CD4-positive, alpha-beta T cell (primary cell): ENCODE measurements around the gene PTPN9. TPM values are rescaled to one million over a fixed set of nuclear protein-coding genes. Genes with fewer than 3 reads are reported as not detected.

ENCODE experiments used
- ATAC-seq: fragments of 200-7000 bp; cut with Tn5 transposase; one replicate; pipeline ENCODE4 v1.10.0; 2022; ENCODE audit warnings: mild to moderate bottlenecking; ENCODE audit not compliant: poor library complexity
- CTCF ChIA-PET: fragments of 350-600 bp; sonication (Branson Sonifier 250); formaldehyde crosslinking; loops from one replicate; lab custom pipeline; 2021; ENCODE audit warnings: antibody characterized with exemption, inconsistent platforms; lab: Charles Lee
- POLR2A ChIA-PET: fragments of 350-600 bp; sonication (Branson Sonifier 250); formaldehyde crosslinking; loops from one replicate; lab custom pipeline; 2021; ENCODE audit warnings: antibody characterized with exemption, inconsistent platforms; lab: Charles Lee
- DNase-seq, 14 experiments: peaks; one replicate each; pipeline ENCODE4 v3.0.0-alpha.2; 2013 to 2020; ENCODE audit warnings: mixed read lengths in 2 of 14
- H3K27ac ChIP-seq, 2 donors: one replicate each; pipeline versions ENCODE4 v1.5.1 to v1.7.0; 2013; ENCODE audit warnings: low read length in 2 of 2, low read depth in 1 of 2, mild to moderate bottlenecking in 1 of 2
- H3K27me3 ChIP-seq, 2 experiments: 1 replicate in 1 of 2; 2 replicates in 1 of 2; pipeline versions ENCODE4 v1.6.1 to v1.7.0; 2013; ENCODE audit warnings: low read length in 2 of 2, control low read depth in 1 of 2, mild to moderate bottlenecking in 1 of 2, moderate library complexity in 1 of 2; ENCODE audit not compliant: insufficient read depth in 2 of 2, control insufficient read depth in 1 of 2
- H3K36me3 ChIP-seq: one replicate; pipeline ENCODE4 v1.6.1; 2013; ENCODE audit warnings: low read length, control low read depth; ENCODE audit not compliant: insufficient read depth
- H3K4me1 ChIP-seq: one replicate; pipeline ENCODE4 v1.6.1; 2013; ENCODE audit warnings: low read length, control low read depth; ENCODE audit not compliant: insufficient read depth
- H3K4me3 ChIP-seq: one replicate; pipeline ENCODE4 v1.5.1; 2013; ENCODE audit warnings: mild to moderate bottlenecking, low read length, moderate library complexity
- H3K9me3 ChIP-seq, 2 experiments: 1 replicate in 1 of 2; 2 replicates in 1 of 2; pipeline versions ENCODE4 v1.6.1 to v1.7.0; 2013; ENCODE audit warnings: low read length in 2 of 2, mild to moderate bottlenecking in 2 of 2, control low read depth in 1 of 2, moderate library complexity in 1 of 2; ENCODE audit not compliant: control insufficient read depth in 1 of 2, insufficient read depth in 1 of 2
- H3K27ac Mint-ChIP-seq: one replicate; pipeline ENCODE4 v1.8.0; 2020; ENCODE audit warnings: mixed read lengths
- H3K27me3 Mint-ChIP-seq: one replicate; pipeline ENCODE4 v1.8.0; 2021; ENCODE audit warnings: mixed read lengths
- H3K36me3 Mint-ChIP-seq: one replicate; pipeline ENCODE4 v1.8.0; 2021; ENCODE audit warnings: low read depth, mixed read lengths
- H3K4me1 Mint-ChIP-seq: one replicate; pipeline ENCODE4 v1.8.0; 2021; ENCODE audit warnings: low read depth, mixed read lengths
- H3K4me3 Mint-ChIP-seq: one replicate; pipeline ENCODE4 v1.8.0; 2020; ENCODE audit warnings: mild to moderate bottlenecking, mixed read lengths
- H3K9me3 Mint-ChIP-seq: one replicate; pipeline ENCODE4 v1.8.0; 2020; ENCODE audit warnings: mixed read lengths
- intact Hi-C, 2 experiments: fragments of 100-400 bp; cut with DNase I in 1 of 2; cut with micrococcal nuclease in 1 of 2; formaldehyde crosslinking; loops; one replicate each; pipeline versions ENCODE4 v1.15.1 to v1.9.0; 2023 to 2025; cut with DNase I, micrococcal nuclease
- total RNA-seq, 174 experiments: library from RNA in 2 of 174; stranded (reverse) in 2 of 174; gene quantifications; one replicate each; pipeline ENCODE4 v1.2.3 and lab custom pipeline; 2021 to 2026
- TF ChIP-seq, protein P1 (sequence below): fragments of 200-600 bp; IDR thresholded peaks from one replicate; pipeline ENCODE4 v1.8.0; 2022; ENCODE audit warnings: antibody characterized with exemption, mild to moderate bottlenecking

Gene PTPN9
- total RNA-seq, 2 experiments from 2014 or later: 8.1 to 8.2 TPM

DNA sequence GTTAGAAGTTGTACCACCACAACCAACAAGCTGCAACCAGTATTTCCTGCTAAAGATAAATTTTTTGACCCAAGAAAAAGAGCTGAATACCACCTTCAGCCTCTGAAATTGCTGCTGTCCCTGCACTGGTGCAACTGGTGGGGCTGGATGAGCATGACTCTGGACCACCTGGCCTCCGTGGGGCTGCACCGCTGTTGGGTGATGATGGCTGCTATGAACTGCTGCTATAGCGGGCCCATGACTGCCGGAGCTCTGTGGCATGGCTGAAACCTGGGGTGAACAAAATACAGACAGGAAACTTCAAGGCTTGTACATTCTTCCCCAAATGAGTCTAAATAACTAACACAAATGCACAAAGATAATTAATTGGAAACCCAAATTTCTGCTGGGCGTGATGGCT is 156.6 kb downstream of the PTPN9 start:
- TF ChIP-seq, protein P1, sequence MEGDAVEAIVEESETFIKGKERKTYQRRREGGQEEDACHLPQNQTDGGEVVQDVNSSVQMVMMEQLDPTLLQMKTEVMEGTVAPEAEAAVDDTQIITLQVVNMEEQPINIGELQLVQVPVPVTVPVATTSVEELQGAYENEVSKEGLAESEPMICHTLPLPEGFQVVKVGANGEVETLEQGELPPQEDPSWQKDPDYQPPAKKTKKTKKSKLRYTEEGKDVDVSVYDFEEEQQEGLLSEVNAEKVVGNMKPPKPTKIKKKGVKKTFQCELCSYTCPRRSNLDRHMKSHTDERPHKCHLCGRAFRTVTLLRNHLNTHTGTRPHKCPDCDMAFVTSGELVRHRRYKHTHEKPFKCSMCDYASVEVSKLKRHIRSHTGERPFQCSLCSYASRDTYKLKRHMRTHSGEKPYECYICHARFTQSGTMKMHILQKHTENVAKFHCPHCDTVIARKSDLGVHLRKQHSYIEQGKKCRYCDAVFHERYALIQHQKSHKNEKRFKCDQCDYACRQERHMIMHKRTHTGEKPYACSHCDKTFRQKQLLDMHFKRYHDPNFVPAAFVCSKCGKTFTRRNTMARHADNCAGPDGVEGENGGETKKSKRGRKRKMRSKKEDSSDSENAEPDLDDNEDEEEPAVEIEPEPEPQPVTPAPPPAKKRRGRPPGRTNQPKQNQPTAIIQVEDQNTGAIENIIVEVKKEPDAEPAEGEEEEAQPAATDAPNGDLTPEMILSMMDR: no peak
- Histone ChIP-seq H3K27me3 (no peaks in the 10 kb centered on the region), H3K36me3 (peaks cover 68% of the 10 kb centered on the region), H3K9me3 (no peaks in the 10 kb centered on the region), H3K4me1 (peaks cover 5% of the 10 kb centered on the region), H3K4me3 (no peak overlapping the region), H3K27ac (no peak overlapping the region)
- DNase-seq (no peak), ATAC-seq (no peak)
- Mint-ChIP-seq H3K27me3 (no peaks in the 10 kb centered on the region), H3K9me3 (no peaks in the 10 kb centered on the region), H3K4me1 (peaks cover 37% of the 10 kb centered on the region), H3K36me3 (peaks cover 72% of the 10 kb centered on the region), H3K4me3 (no peak overlapping the region), H3K27ac (no peak overlapping the region)
- intact Hi-C loops: no loop called here
- POLR2A ChIA-PET: interaction anchor here (0.8 to 1.4 kb wide), 2 partner anchors 29 to 156 kb away, joined by 3 to 4 read pairs; partner anchors contain the start of genes PTPN9 and SIN3A
- CTCF ChIA-PET: interaction anchor here (1.5 kb wide), 1 partner anchor 219 kb away, joined by 5 read pairs; no protein-coding TSS in a partner anchor

- Mint-ChIP-seq H3K4me1 (peaks cover 32% of the 10 kb centered on the region), H3K27me3 (no peaks in the 10 kb centered on the region), H3K4me3 (no peak overlapping the region), H3K36me3 (peaks cover 66% of the 10 kb centered on the region), H3K27ac (no peak overlapping the region), H3K9me3 (no peaks in the 10 kb centered on the region)
- Histone ChIP-seq H3K4me1 (no peaks in the 10 kb centered on the region), H3K4me3 (no peak overlapping the region), H3K9me3 (no peaks in the 10 kb centered on the region), H3K27me3 (no peaks in the 10 kb centered on the region), H3K27ac (no peak overlapping the region), H3K36me3 (peaks cover 56% of the 10 kb centered on the region)
- ATAC-seq: no peak
- TF ChIP-seq, protein P1: no peak
- ChIA-PET POLR2A (interaction anchor here (0.9 to 1.3 kb wide), 5 partner anchors 15 to 35 kb away, joined by 3 to 6 read pairs (median 4); partner anchors contain the start of gene SIN3A), CTCF (interaction anchor here (1.0 to 1.2 kb wide), 2 partner anchors 14 to 32 kb away, joined by 3 read pairs; no protein-coding TSS in a partner anchor)
- DNase-seq: no peak
- intact Hi-C loops: no loop called here
Measured at GRCh38 chr15:75420698-75421097, 158.4 kb downstream of the PTPN9 start.

DNA sequence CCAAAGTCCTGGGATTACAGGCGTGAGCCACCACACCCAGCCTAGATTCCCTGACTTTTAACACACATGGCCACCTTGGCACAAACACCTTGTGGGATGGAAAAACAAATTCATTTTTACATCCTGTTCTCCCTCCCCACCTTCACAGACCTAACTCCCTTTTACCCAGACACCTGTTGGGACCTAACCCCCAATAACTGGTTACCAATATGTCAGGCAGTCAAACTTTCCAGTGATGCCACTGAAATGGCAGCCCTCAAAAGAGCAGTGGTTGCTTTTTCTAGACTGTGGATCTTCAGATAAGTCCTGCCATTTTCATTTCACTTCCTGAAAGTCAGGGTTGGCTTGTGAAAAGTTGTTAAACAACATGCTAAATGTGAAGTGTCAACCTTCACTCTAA is 162.5 kb downstream of the PTPN9 start:
- ATAC-seq (no peak), DNase-seq (no peak)
- Mint-ChIP-seq H3K4me3 (no peak overlapping the region), H3K27ac (no peak overlapping the region), H3K36me3 (peaks cover 68% of the 10 kb centered on the region), H3K4me1 (peaks cover 22% of the 10 kb centered on the region), H3K27me3 (no peaks in the 10 kb centered on the region), H3K9me3 (no peaks in the 10 kb centered on the region)
- Histone ChIP-seq H3K36me3 (peaks cover 61% of the 10 kb centered on the region), H3K27me3 (no peaks in the 10 kb centered on the region), H3K4me3 (no peak overlapping the region), H3K27ac (no peak overlapping the region), H3K9me3 (no peaks in the 10 kb centered on the region), H3K4me1 (no peaks in the 10 kb centered on the region)
- intact Hi-C loops: no loop called here
- ChIA-PET POLR2A (no interaction called here), CTCF (no interaction called here)
- TF ChIP-seq, protein P1: no peak

Other genes starting within 250 kb of the PTPN9 start
- gene COMMD4, start 243.3 kb downstream of the PTPN9 start, total RNA-seq: 10 to 100 TPM; 10.8 to 12.1 TPM
- 10 to 100 TPM; 30.5 to 30.6 TPM for gene NEIL1, start 232.3 kb downstream of the PTPN9 start, total RNA-seq
- gene MAN2C1, start 210.7 kb downstream of the PTPN9 start, total RNA-seq: 100 to 1,000 TPM; 519 to 546 TPM
- 100 to 1,000 TPM; 136 to 141 TPM for gene SIN3A, start 127.6 kb downstream of the PTPN9 start, total RNA-seq
- gene SNUPN, start 46.4 kb upstream of the PTPN9 start, total RNA-seq: 10 to 100 TPM; 10.0 to 11.6 TPM
- 10 to 100 TPM; 48.4 to 50.4 TPM for gene IMP3, start 60.9 kb upstream of the PTPN9 start, total RNA-seq
- gene SNX33, start 68.6 kb upstream of the PTPN9 start, total RNA-seq: under 1 TPM; 0.59 to 0.82 TPM
- gene CSPG4, start 133.5 kb upstream of the PTPN9 start, total RNA-seq: not detected